IPS-NIHi7 (cell line): ENCODE results near the gene SH3BGR.
"Not testable (repeated sequence)": the region's sequence is repeated elsewhere in the genome, so short reads cannot be mapped to it uniquely, and the experiment has no call there.

Experiments used
- DNase-seq: peaks from one replicate; pipeline ENCODE4 v3.0.0; 2012; ENCODE audit warnings: mixed read lengths; ENCODE audit errors: extremely low spot score

The SH3BGR gene

DNA sequence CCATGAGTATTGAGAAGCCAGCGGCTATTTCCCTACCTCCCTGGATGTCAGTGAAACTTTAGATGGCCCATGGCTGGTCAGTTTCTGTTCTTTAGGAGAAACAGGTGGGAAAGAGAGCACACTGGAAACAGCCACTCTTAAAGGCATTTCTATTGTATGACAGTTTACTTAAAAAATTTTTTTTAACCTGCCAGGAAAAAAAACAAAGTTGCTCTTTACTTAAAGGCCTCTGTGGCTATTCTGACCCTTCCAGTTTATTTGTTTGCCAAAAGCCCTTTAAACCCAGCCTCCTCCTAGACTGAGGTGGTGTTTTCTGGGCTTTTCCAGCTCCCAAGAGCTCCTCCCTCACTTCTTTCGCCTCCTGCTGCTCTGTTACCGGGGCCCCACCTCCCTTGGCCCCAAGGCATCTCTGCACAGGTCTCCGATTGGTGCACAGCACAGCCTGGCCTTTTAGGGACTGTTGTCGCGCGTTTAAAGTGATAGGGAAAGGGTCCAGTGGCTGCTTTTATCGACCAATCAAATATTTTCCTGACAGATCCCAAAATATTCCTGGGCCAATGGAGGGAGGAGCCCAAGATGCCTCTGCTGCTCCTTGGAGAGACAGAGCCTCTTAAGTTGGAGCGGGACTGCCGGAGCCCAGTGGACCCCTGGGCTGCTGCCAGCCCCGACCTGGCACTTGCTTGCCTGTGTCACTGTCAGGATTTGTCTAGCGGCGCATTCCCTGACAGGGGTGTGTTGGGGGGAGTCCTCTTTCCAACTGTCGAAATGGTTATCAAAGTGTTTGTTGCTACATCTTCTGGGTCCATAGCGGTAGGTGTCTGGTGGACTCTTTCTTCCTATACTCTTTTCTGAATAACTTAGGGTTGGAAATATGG, at the start of gene SH3BGR:
SH3BGR (plus strand) TSS at position 639 of the 875 bp plus-strand sequence; CDS start at position 766, 127 bp downstream.
- DNase-seq = peak; percentile 82

DNA sequence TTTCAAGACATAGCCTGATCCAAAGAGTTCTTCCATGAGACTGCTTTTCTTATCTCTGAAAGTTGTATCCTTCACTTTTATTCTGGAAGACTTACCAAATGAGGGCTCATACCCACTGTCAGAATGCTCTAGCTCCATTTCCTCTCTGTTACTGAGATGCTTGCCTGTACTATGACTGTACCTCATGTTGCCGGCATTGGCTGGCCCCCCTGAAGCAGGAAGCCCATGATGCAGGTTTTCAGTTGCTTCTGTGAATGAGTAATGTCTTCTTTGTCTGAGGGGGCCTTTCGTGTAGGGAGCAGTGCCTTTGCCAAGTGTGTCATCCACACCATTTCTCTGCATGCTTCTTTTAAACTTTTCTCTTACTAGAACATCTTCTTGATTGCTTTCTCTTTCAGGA, 45.7 kb upstream of the SH3BGR start:
- DNase-seq = no peak

DNA sequence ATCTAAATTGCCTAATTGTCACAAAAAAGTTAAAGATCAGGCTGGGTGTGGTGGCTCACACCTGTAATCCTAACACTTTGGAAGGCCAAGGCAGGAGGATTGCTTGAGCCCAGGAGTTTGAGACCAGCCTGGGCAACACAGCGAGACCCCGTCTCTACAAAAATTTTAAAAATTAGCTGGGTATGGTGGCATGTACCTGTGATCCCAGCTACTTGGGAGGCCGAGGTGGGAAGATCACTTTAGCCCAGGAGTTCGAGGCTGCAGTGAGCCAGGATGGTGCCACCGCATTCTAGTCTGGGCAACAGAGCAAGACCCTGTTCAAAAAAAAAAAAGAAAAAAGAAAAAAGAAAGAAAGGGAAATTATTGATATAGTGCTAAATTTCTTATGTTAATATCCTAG, 32.6 kb upstream of the SH3BGR start:
- DNase-seq = not testable (repeated sequence)

DNA sequence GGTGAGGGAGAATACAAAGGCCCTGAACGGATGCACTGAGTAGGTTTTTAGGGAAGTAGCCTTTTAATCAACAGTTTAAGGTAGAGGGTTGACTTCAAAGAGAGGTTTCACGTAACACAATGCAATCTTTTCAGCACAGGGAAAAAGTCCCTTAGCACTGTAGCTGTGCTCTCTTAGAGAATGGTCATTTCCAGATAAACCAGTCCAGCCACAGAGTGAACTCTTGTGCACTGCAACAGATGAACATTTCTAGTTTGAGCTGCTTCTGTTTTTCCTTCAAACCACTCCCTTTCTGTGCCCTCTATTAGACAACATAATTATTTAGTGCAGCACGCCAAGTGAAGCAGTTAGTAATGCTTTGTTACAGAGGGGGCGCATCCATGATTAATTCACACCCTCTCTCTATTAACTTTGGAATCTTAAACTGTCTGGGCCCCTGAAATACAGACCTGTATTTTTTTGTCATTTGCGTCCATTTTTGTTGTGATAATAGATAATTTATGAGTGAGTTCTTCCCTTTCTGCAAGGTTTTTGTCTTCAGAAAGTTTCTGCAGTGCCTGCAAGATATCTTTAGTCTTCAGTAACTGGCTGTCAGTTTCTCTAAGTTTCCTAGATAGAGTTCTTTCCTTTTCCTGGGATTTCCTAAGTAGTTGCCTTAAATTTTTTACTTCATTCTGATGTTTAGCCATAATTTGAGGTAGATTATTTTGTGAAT, 29.1 kb upstream of the SH3BGR start:
- DNase-seq = no peak

DNA sequence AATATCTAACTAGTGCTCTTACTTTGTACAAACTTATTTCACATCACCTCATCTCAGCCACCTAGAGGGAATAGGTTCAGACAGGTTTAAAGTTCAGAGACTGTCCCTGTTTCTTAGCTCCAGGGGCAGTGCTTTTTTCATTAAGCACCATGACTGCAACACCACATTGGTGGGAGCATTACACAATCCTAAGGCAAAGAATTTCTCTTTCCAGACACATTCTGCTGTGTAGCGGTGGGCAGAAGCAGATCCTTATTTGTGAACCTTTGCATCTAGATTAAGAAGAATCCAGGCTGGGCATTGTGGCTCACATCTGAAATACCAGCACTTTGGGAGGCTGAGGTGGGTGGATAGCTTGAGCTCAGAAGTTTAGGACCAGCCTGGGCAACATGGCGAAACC, 22.3 kb upstream of the SH3BGR start:
- no peak for DNase-seq

- no peak for DNase-seq
Measured at GRCh38 chr21:39430016-39430415, 21.8 kb upstream of the SH3BGR start.

GRCh38 chr21:39430457-39430856, 21.3 kb upstream of the SH3BGR start:
- no peak for DNase-seq

- DNase-seq = no peak
Measured at GRCh38 chr21:39430954-39431353, 20.8 kb upstream of the SH3BGR start.

- no peak for DNase-seq
Measured at GRCh38 chr21:39434950-39435349, 16.8 kb upstream of the SH3BGR start.

DNA sequence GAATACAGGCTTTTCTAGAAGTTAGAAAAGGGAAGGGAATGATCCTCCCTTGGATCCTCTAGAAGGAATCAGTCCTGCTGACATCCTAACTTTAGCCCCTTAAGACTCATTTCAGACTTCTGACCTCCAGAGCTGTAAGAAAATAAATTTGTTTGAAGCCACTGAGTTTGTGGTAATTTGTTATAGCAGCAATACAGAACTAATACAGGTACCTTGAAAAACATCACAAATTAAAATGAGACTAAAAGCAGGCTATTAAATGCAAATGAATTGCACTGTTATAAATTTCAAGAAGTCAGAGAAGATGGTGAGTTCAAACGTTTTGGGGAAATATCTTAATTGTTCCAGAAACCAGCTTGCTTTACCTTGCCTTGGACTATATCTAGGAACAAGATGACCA, 12.5 kb upstream of the SH3BGR start:
- DNase-seq = no peak

GRCh38 chr21:39441502-39442475, 10.0 kb upstream of the SH3BGR start:
- DNase-seq = peak; percentile 54

GRCh38 chr21:39444421-39445180, 7.2 kb upstream of the SH3BGR start:
- DNase-seq = no peak

GRCh38 chr21:39445321-39446269, 6.2 kb upstream of the SH3BGR start, which contains the start of gene LCA5L:
TSS of gene LCA5L (minus strand) at chr21:39445778. CDS start at chr21:39428493, 17,285 bp downstream.
- peak; percentile 98 for DNase-seq

DNA sequence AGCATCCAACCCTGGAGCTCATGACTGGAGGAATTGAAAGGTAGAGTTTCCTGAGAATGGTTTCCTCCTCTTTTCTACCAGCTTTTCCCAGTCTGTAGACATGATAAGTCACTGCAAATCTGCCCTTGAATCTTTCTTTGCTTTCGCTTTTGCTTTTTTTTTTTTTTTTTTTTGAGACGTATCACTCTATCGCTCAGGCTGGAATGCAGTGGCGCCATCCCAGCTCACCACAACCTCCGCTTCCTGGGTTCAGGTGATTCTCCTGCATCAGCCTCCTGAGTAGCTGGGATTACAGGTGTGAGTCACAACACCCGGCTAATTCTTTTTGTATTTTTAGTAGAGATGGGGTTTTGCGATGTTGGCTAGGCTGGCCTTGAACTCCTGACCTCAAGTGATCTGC, 4.5 kb upstream of the SH3BGR start:
- DNase-seq = no peak

GRCh38 chr21:39452207-39452969, 618 bp downstream of the SH3BGR start:
- no peak for DNase-seq

- no peak for DNase-seq
Measured at GRCh38 chr21:39452970-39453342, 1.2 kb downstream of the SH3BGR start.

DNA sequence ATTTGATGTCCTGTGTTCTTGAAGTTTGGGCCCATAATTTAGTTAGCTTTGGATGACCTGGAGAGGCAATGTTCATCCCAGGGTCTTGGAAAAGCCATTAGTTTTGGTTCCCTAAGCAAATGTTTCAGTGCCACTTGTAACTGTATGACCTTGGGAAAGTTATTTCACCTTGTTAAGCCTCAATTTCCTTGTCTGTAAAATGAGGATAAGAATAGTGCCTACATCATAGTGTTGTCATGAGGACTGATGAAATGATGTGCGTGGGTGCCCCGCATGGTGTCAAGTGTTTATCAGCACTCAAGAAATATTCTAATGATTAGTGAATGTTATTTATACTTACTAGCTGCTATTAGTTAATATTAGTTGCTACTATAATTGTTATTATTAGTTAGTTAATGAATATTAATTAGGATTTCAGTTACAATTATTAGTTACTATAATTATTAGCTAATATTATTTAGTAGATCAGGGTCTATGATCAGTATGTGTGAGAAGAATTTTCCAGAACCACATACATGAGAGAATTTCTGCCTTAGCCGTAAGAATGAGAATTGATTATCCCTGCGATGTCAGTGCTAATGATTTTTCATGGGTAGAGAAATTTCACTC, 1.9 kb downstream of the SH3BGR start:
- DNase-seq = no peak

DNA sequence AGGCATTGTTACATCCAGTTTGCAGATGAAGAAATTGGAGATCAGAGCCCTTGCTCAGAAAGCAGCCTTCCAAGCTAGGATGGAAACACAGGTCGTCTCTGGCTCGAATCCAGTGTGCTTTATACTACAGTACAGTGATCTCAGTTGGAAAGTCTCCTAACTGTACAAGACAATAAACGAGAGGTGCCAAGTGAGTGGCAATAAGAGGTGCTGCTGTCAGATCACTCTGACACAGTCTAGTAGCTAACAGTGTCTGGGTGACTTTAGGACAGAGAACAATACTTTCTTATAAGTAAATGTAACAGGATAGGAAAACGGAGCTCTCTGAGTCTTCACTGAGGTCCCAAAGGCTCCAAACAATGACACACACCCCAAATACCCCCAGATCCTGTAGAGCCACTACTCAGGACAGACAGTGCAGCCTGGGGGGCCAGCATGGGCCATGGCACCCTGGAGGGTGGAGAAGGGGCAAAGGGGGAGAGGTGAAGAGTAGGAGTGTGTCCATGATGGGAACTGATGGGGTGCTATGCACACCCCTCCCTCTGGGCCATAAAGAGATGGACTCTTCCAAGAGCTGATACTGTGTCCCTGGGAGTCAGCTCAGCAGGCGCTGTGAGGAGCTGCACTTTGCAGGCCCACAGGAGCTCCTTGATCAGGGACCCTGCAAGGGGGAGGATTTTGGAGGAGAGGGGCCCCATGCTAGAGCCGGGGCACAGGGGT, 3.3 kb downstream of the SH3BGR start:
- no peak for DNase-seq
